ENCODE data around the gene HIGD2A. TPM values are rescaled to one million over a fixed set of nuclear protein-coding genes. Genes with fewer than 3 reads are reported as not detected.

Gene HIGD2A
- total RNA-seq, 1 donor from 2014 or later: 88.3 TPM

DNA sequence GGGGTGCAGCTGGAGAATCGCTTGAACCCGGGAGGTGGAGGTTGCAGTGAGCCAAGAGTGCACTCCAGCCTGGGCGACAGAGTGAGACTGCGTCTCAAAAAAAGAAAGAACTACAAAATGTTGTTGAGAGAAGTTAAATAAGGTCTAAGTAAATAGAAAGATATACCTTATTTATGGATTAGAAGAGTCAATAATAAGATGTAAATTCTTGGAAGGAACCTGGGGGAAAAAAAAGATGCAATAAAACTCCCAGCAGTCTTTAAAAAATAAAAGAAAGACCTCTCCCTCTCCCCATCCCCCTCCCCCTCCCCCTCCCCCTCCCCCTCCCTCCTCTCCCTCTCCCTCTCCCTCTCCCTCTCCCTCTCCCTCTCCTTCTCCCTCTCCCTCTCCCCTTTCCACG lies 44.2 kb downstream of the HIGD2A start:
- no peaks in the 10 kb centered on the region for H3K36me3 Mint-ChIP-seq
- no peak for DNase-seq (ENCODE audit: extremely low spot score, unreplicated experiment)

DNA sequence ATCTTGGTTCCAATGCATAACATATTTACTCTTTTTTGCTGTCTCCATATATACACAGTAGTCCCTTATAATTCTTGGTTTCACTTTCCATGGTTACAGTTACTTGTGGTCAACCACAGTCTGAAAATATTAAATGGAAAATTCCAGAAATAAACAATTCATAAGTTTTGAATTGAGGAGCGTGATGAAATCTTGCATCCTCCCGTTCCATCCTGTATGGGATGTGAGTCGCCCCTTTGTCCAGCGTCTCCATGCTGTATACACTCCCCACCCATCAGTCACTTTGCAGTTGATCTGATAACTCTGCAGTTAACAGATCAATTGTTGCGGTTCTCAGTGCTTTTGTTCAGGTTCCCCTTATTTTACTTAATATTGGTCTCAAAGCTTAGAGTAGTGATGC lies 48.1 kb downstream of the HIGD2A start:
- DNase-seq (ENCODE audit: extremely low spot score, unreplicated experiment): no peak
- Mint-ChIP-seq H3K36me3 (no peaks in the 10 kb centered on the region), H3K9me3 (no peaks in the 10 kb centered on the region), H3K27me3 (peaks cover 21% of the 10 kb centered on the region), H3K4me1 (ENCODE audit: unreplicated experiment) (peaks cover 5% of the 10 kb centered on the region), H3K27ac (no peak overlapping the region), H3K4me3 (no peak overlapping the region)
- TF ChIP-seq, protein P1, sequence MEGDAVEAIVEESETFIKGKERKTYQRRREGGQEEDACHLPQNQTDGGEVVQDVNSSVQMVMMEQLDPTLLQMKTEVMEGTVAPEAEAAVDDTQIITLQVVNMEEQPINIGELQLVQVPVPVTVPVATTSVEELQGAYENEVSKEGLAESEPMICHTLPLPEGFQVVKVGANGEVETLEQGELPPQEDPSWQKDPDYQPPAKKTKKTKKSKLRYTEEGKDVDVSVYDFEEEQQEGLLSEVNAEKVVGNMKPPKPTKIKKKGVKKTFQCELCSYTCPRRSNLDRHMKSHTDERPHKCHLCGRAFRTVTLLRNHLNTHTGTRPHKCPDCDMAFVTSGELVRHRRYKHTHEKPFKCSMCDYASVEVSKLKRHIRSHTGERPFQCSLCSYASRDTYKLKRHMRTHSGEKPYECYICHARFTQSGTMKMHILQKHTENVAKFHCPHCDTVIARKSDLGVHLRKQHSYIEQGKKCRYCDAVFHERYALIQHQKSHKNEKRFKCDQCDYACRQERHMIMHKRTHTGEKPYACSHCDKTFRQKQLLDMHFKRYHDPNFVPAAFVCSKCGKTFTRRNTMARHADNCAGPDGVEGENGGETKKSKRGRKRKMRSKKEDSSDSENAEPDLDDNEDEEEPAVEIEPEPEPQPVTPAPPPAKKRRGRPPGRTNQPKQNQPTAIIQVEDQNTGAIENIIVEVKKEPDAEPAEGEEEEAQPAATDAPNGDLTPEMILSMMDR (conservative IDR thresholded peaks at IDR 0.05): no peak

More for the DNA sequence above, 44.2 kb downstream of the HIGD2A start:
- H3K9me3 Mint-ChIP-seq: no peaks in the 10 kb centered on the region
- no peaks in the 10 kb centered on the region for H3K4me1 Mint-ChIP-seq (ENCODE audit: unreplicated experiment)
- no peak overlapping the region for H3K27ac Mint-ChIP-seq
- TF ChIP-seq, protein P1 (conservative IDR thresholded peaks at IDR 0.05): no peak
- peaks cover 20% of the 10 kb centered on the region for H3K27me3 Mint-ChIP-seq
- no peak overlapping the region for H3K4me3 Mint-ChIP-seq

DNA sequence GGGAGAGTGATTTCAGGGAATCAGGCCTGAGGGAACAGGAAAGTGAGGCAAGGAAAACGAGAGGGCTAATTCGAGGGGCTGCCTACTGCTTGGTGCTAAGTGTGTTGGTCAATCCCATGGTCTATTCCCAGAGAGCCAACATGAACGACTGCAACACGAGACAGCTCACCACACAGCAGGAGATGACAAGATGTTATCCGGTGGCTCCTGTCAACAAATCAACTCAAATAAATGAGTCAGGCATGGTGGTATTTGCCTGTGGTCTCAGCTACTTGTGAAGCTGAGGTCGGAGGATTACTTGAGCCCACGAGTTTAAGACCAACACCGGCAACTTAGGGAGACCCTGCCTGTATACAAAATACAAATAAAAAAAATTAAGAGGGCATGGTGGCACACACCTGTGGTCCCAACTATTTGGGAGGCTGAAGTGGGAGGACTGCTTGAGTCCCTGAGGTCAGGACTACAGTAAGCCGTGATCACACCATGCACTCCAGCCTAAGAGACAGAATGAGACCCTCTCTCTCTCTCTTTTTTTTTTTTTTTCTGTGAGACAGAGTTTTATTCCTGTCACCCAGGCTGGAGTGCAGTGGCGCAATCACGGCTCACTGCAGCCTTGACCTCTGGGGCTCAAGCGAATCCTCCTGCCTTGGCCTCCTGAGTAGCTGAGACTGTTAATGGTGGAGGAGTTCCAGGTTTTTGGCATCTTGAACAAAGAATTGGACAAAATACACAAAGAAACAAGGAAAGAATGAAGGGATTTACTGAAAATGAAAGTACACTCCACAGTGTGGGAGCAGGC lies 50.6 kb downstream of the HIGD2A start:
- Mint-ChIP-seq H3K4me1 (ENCODE audit: unreplicated experiment) (peaks cover 5% of the 10 kb centered on the region), H3K27ac (no peak overlapping the region), H3K36me3 (no peaks in the 10 kb centered on the region), H3K4me3 (no peak overlapping the region), H3K27me3 (peaks cover 23% of the 10 kb centered on the region), H3K9me3 (no peaks in the 10 kb centered on the region)
- TF ChIP-seq, protein P1 (conservative IDR thresholded peaks at IDR 0.05): no peak
- DNase-seq (ENCODE audit: extremely low spot score, unreplicated experiment): no peak

Small RNA genes within 50 kb of the gene (microRNA-seq; reads per million reads assigned to microRNA genes)
- 6.6 reads per million, percentile 25 among the genes with 10 or more reads in this experiment for gene MIR1271

Other genes starting within 250 kb of the HIGD2A start
- gene SIMC1, start 150.3 kb upstream of the HIGD2A start, total RNA-seq (ENCODE audit: low replicate concordance): 15.2 and 34.0 TPM in 2 replicates
- 82.0 and 88.0 TPM in 2 replicates for gene KIAA1191, start 27.0 kb upstream of the HIGD2A start, total RNA-seq (ENCODE audit: low replicate concordance)
- 12.4 and 23.4 TPM in 2 replicates for gene ARL10, start 23.3 kb upstream of the HIGD2A start, total RNA-seq (ENCODE audit: low replicate concordance)
- 42.5 and 44.7 TPM in 2 replicates for gene NOP16, start 153 bp upstream of the HIGD2A start, total RNA-seq (ENCODE audit: low replicate concordance)
- gene CLTB, start 27.8 kb downstream of the HIGD2A start, total RNA-seq (ENCODE audit: low replicate concordance): 38.1 and 71.3 TPM in 2 replicates
- 42.0 and 46.5 TPM in 2 replicates for gene FAF2, start 59.6 kb downstream of the HIGD2A start, total RNA-seq (ENCODE audit: low replicate concordance)
- 85.8 and 103 TPM in 2 replicates for gene RNF44, start 148.7 kb downstream of the HIGD2A start, total RNA-seq (ENCODE audit: low replicate concordance)
- gene CDHR2, start 160.6 kb downstream of the HIGD2A start, total RNA-seq (ENCODE audit: low replicate concordance): 4.1 TPM in 2 replicates
- 3.3 and 6.0 TPM in 2 replicates for gene GPRIN1, start 221.4 kb downstream of the HIGD2A start, total RNA-seq (ENCODE audit: low replicate concordance)
- 0.97 TPM in 1 of 2 replicates, not detected in the other for gene SNCB, start 241.8 kb downstream of the HIGD2A start, total RNA-seq (ENCODE audit: low replicate concordance)
- gene EIF4E1B, start 241.9 kb downstream of the HIGD2A start, total RNA-seq (ENCODE audit: low replicate concordance): not detected in 2 replicates

All from type B pancreatic cell (in vitro differentiated cells).